IPS-18c (cell line): ENCODE results near the gene IL1B.

Experiments
- H3K4me3 ChIP-seq: 2 replicates; pipeline ENCODE4 v1.7.0; 2013; ENCODE audit warnings: low read depth, mild to moderate bottlenecking, low read length, moderate library complexity; ENCODE audit not compliant: insufficient read depth
- H3K9me3 ChIP-seq: one replicate; pipeline ENCODE4 v1.6.1; 2013; ENCODE audit warnings: mild to moderate bottlenecking, low read length, moderate library complexity; ENCODE audit not compliant: control insufficient read depth, insufficient read depth

Gene IL1B

GRCh38 chr2:112836695-112837117 is at the start of gene IL1B:
Gene IL1B, minus strand, starts transcription at chr2:112836779. Its CDS starts 550 bp downstream, at chr2:112836229.
- Histone ChIP-seq H3K4me3 (no peak within 1 kb of the TSS), H3K9me3 (no peaks in the 10 kb centered on the region)

- Histone ChIP-seq H3K9me3 (no peaks in the 10 kb centered on the region), H3K4me3 (no peak overlapping the region)
These were observed 49.7 kb upstream of the IL1B start for GRCh38 chr2:112886291-112886690.

- Histone ChIP-seq H3K9me3 (no peaks in the 10 kb centered on the region), H3K4me3 (no peak overlapping the region)
These were observed 48.9 kb upstream of the IL1B start for GRCh38 chr2:112885506-112885902.

- Histone ChIP-seq H3K9me3 (no peaks in the 10 kb centered on the region), H3K4me3 (no peak overlapping the region)
These were observed 48.4 kb upstream of the IL1B start for GRCh38 chr2:112884869-112885505.

- Histone ChIP-seq H3K4me3 (no peak overlapping the region), H3K9me3 (no peaks in the 10 kb centered on the region)
These were observed 47.1 kb upstream of the IL1B start for GRCh38 chr2:112883669-112884068.

- H3K9me3 ChIP-seq, result no peaks in the 10 kb centered on the region
- H3K4me3 ChIP-seq, result no peak overlapping the region
These were observed 44.8 kb upstream of the IL1B start for GRCh38 chr2:112881217-112881985.

- Histone ChIP-seq H3K4me3 (no peak overlapping the region), H3K9me3 (no peaks in the 10 kb centered on the region)
These were observed 44.1 kb upstream of the IL1B start for GRCh38 chr2:112880696-112881095.

GRCh38 chr2:112880091-112880531 is 43.5 kb upstream of the IL1B start:
- Histone ChIP-seq H3K9me3 (no peaks in the 10 kb centered on the region), H3K4me3 (no peak overlapping the region)

- H3K4me3 ChIP-seq, result no peak overlapping the region
- H3K9me3 ChIP-seq, result no peaks in the 10 kb centered on the region
These were observed 43.0 kb upstream of the IL1B start for GRCh38 chr2:112879491-112880041.

- no peaks in the 10 kb centered on the region for H3K9me3 ChIP-seq
- H3K4me3 ChIP-seq, result no peak overlapping the region
These were observed 40.8 kb upstream of the IL1B start for GRCh38 chr2:112877423-112877822.

GRCh38 chr2:112876971-112877361 is 40.4 kb upstream of the IL1B start:
- Histone ChIP-seq H3K4me3 (no peak overlapping the region), H3K9me3 (no peaks in the 10 kb centered on the region)

- no peaks in the 10 kb centered on the region for H3K9me3 ChIP-seq
- H3K4me3 ChIP-seq, result no peak overlapping the region
These were observed 39.8 kb upstream of the IL1B start for GRCh38 chr2:112876257-112876970.

- peaks cover 6% of the 10 kb centered on the region for H3K9me3 ChIP-seq
- H3K4me3 ChIP-seq, result no peak overlapping the region
These were observed 34.6 kb upstream of the IL1B start for GRCh38 chr2:112870841-112871835.

- Histone ChIP-seq H3K9me3 (peaks cover 12% of the 10 kb centered on the region), H3K4me3 (no peak overlapping the region)
These were observed 32.8 kb upstream of the IL1B start for GRCh38 chr2:112869258-112869842.

- Histone ChIP-seq H3K4me3 (no peak overlapping the region), H3K9me3 (peaks cover 12% of the 10 kb centered on the region)
These were observed 31.4 kb upstream of the IL1B start for GRCh38 chr2:112867701-112868631.
